H1 (cell line): Measurements from ENCODE around the gene SCO1. TPM values are rescaled to one million over a fixed set of nuclear protein-coding genes. Genes with fewer than 3 reads are reported as not detected.

Experiments used
- CTCF ChIA-PET: fragments of 300-600 bp; sonication (Branson Sonifier 250); formaldehyde crosslinking; loops from one replicate; lab custom pipeline; 2021; ENCODE audit not compliant: partially characterized antibody; lab: Charles Lee
- POLR2A ChIA-PET: fragments of 300-600 bp; sonication (Branson Sonifier 250); formaldehyde crosslinking; loops from one replicate; lab custom pipeline; 2021; ENCODE audit warnings: inconsistent platforms; ENCODE audit not compliant: partially characterized antibody; lab: Charles Lee
- DNase-seq, 2 experiments: peaks; one replicate each; pipeline versions ENCODE4 v3.0.0 to v3.0.0-alpha.2; 2010 to 2022; ENCODE audit warnings: low spot score in 2 of 2, low read depth in 1 of 2, mixed read lengths in 1 of 2
- FAIRE-seq: peaks from 2 replicates; lab custom pipeline; 2011; peaks lifted over from hg19 to GRCh38; lab: Jason Lieb, UNC
- H2AFZ ChIP-seq: 2 replicates; pipeline ENCODE4 v1.8.1; 2012; ENCODE audit warnings: low read length, inconsistent platforms
- H2AK5ac ChIP-seq: 2 replicates; pipeline ENCODE4 v1.6.1; 2013; ENCODE audit warnings: low read depth, low read length
- H2BK120ac ChIP-seq: replicated peaks from 2 replicates; pipeline ENCODE3; 2013; ENCODE audit warnings: low read depth, low read length, inconsistent platforms
- H2BK12ac ChIP-seq: 2 replicates; pipeline ENCODE4 v1.6.1; 2013; ENCODE audit warnings: low read depth, low read length
- H2BK15ac ChIP-seq: 2 replicates; pipeline ENCODE4 v1.6.1; 2013; ENCODE audit warnings: low read length
- H2BK20ac ChIP-seq: 2 replicates; pipeline ENCODE4 v1.6.1; 2013; ENCODE audit warnings: low read length
- H2BK5ac ChIP-seq: 2 replicates; pipeline ENCODE4 v1.6.1; 2013; ENCODE audit warnings: low read depth, low read length
- H3K14ac ChIP-seq: 2 replicates; pipeline ENCODE4 v1.6.1; 2013; ENCODE audit warnings: inconsistent platforms; ENCODE audit not compliant: insufficient read length
- H3K18ac ChIP-seq: 2 replicates; pipeline ENCODE4 v1.6.1; 2013; ENCODE audit warnings: low read length; ENCODE audit errors: extremely low read depth
- H3K23ac ChIP-seq: 2 replicates; pipeline ENCODE4 v1.6.1; 2013; ENCODE audit warnings: inconsistent platforms; ENCODE audit not compliant: insufficient read length
- H3K23me2 ChIP-seq: 2 replicates; pipeline ENCODE4 v1.6.1; 2013; ENCODE audit warnings: low read depth, low read length
- H3K27ac ChIP-seq: 2 replicates; pipeline ENCODE4 v1.6.1; 2011; ENCODE audit warnings: low read depth, low read length, inconsistent platforms
- H3K27me3 ChIP-seq, 4 experiments: replicated peaks in 1 of 4; 1 replicate in 1 of 4; 2 replicates in 3 of 4; pipeline versions ENCODE4 v1.6.1 to v1.8.1; 2011 to 2013; ENCODE audit warnings: low read length in 3 of 4, mild to moderate bottlenecking in 3 of 4, inconsistent platforms in 2 of 4, mixed read lengths in 2 of 4, moderate library complexity in 1 of 4; ENCODE audit not compliant: control insufficient read depth in 3 of 4, insufficient read depth in 3 of 4; ENCODE audit errors: extremely low read depth in 1 of 4
- H3K36me3 ChIP-seq, 4 experiments: 2 replicates each; pipeline versions ENCODE4 v1.6.1 to v1.8.1; 2011 to 2013; ENCODE audit warnings: mild to moderate bottlenecking in 4 of 4, low read length in 3 of 4, moderate library complexity in 2 of 4, control low read depth in 1 of 4, inconsistent platforms in 1 of 4; ENCODE audit not compliant: insufficient read depth in 4 of 4, control insufficient read depth in 2 of 4
- H3K4ac ChIP-seq: replicated peaks from 2 replicates; pipeline ENCODE3; 2013; ENCODE audit warnings: low read length, low read depth, mixed read lengths, inconsistent platforms; ENCODE audit not compliant: insufficient read length
- H3K4me1 ChIP-seq, 4 experiments: replicated peaks in 1 of 4; 1 replicate in 1 of 4; 2 replicates in 3 of 4; pipeline versions ENCODE4 v1.6.1 to v1.8.1; 2011 to 2013; ENCODE audit warnings: low read length in 3 of 4, inconsistent platforms in 2 of 4, mixed read lengths in 1 of 4; ENCODE audit not compliant: insufficient read depth in 4 of 4, control insufficient read depth in 3 of 4
- H3K4me2 ChIP-seq, 2 experiments: 2 replicates each; pipeline versions ENCODE4 v1.6.1 to v1.8.1; 2011 to 2013; ENCODE audit warnings: low read depth in 2 of 2, low read length in 2 of 2, control low read depth in 1 of 2, inconsistent platforms in 1 of 2, mild to moderate bottlenecking in 1 of 2; ENCODE audit not compliant: insufficient read depth in 1 of 2
- H3K4me3 ChIP-seq, 4 experiments: fragments of 200-600, 300-600 bp in 1 of 4; sonication (generic), shearing (Covaris generic), sonication (Bioruptor Twin) in 1 of 4; 2 replicates each; pipeline versions ENCODE4 v1.5.1 to v1.8.1; 2011 to 2016; ENCODE audit warnings: low read length in 4 of 4, low read depth in 3 of 4, control low read depth in 2 of 4, inconsistent platforms in 2 of 4, mild to moderate bottlenecking in 2 of 4, mixed read lengths in 1 of 4, moderate library complexity in 1 of 4; ENCODE audit not compliant: insufficient read depth in 2 of 4; ENCODE audit errors: extremely low read depth in 1 of 4
- H3K56ac ChIP-seq: replicated peaks from 2 replicates; pipeline ENCODE3; 2013; ENCODE audit warnings: low read depth, mild to moderate bottlenecking, mixed read lengths, low read length, inconsistent platforms; ENCODE audit not compliant: insufficient read length
- H3K79me1 ChIP-seq: 2 replicates; pipeline ENCODE4 v1.6.1; 2013; ENCODE audit warnings: low read depth, low read length, control low read depth
- H3K79me2 ChIP-seq, 2 experiments: 2 replicates each; pipeline versions ENCODE4 v1.6.1 to v1.8.1; 2012 to 2013; ENCODE audit warnings: low read length in 2 of 2, mild to moderate bottlenecking in 2 of 2, inconsistent platforms in 1 of 2; ENCODE audit not compliant: insufficient read depth in 2 of 2, control insufficient read depth in 1 of 2
- H3K9ac ChIP-seq, 4 experiments: replicated peaks in 1 of 4; 1 replicate in 1 of 4; 2 replicates in 3 of 4; pipeline versions ENCODE4 v1.6.1 to v1.8.1; 2011 to 2013; ENCODE audit warnings: low read depth in 3 of 4, low read length in 3 of 4, control low read depth in 2 of 4, mild to moderate bottlenecking in 2 of 4, moderate library complexity in 2 of 4, inconsistent platforms in 1 of 4; ENCODE audit errors: extremely low read depth in 1 of 4
- H3K9me3 ChIP-seq, 2 experiments: 2 replicates each; pipeline versions ENCODE4 v1.6.1 to v1.8.1; 2012 to 2013; ENCODE audit warnings: mild to moderate bottlenecking in 2 of 2, moderate library complexity in 2 of 2, control low read depth in 1 of 2, inconsistent platforms in 1 of 2, low read depth in 1 of 2, low read length in 1 of 2, mixed read lengths in 1 of 2; ENCODE audit not compliant: insufficient read depth in 2 of 2
- H4K20me1 ChIP-seq, 2 experiments: replicated peaks in 1 of 2; 2 replicates each; pipeline versions ENCODE3 to v1.8.1; 2011 to 2013; ENCODE audit warnings: inconsistent platforms in 2 of 2, low read length in 2 of 2, mild to moderate bottlenecking in 1 of 2; ENCODE audit not compliant: insufficient read depth in 2 of 2, control insufficient read depth in 1 of 2
- H4K5ac ChIP-seq: 2 replicates; pipeline ENCODE4 v1.6.1; 2013; ENCODE audit warnings: low read length, low read depth, mixed read lengths, inconsistent platforms; ENCODE audit not compliant: insufficient read length
- H4K8ac ChIP-seq: 2 replicates; pipeline ENCODE4 v1.8.0; 2013; ENCODE audit warnings: mild to moderate bottlenecking, moderate library complexity, low read length, inconsistent platforms; ENCODE audit not compliant: insufficient read depth; ENCODE audit errors: extremely low read depth
- H4K91ac ChIP-seq: replicated peaks from 2 replicates; pipeline ENCODE3; 2013; ENCODE audit warnings: low read length, mixed read lengths, inconsistent platforms; ENCODE audit not compliant: insufficient read length
- ASH2L ChIP-seq: fragments of 200-600, 300-600 bp; sonication (generic); IDR thresholded peaks from one replicate; pipeline ENCODE4 v1.7.1; 2017; ENCODE audit warnings: low read length
- MAFK ChIP-seq: IDR thresholded peaks from 2 replicates; pipeline ENCODE4 v1.6.1; 2012; ENCODE audit warnings: low read depth, mild to moderate bottlenecking, improper control_type of control experiment, low read length
- NRF1 ChIP-seq: IDR thresholded peaks from 2 replicates; pipeline ENCODE4 v1.6.1; 2011; ENCODE audit warnings: mild to moderate bottlenecking, low read depth, low read length, improper control_type of control experiment
- TBP ChIP-seq: IDR thresholded peaks from 2 replicates; pipeline ENCODE4 v1.6.1; 2011; ENCODE audit warnings: low read depth, low read length, improper control_type of control experiment
- TCF12 ChIP-seq: IDR thresholded peaks from 2 replicates; pipeline ENCODE4 v1.6.1; 2011; ENCODE audit warnings: low read depth, mild to moderate bottlenecking, low read length
- WGBS, 2 experiments: shearing (Covaris generic) in 1 of 2; methylation state at CpG; one replicate each; pipeline versions ENCODE4 v1.1.6 to v1.1.7; 2013 to 2015; ENCODE audit warnings: low lambda C conversion rate in 2 of 2, mixed read lengths in 2 of 2, inconsistent platforms in 1 of 2, low coverage in 1 of 2, missing lambda C conversion rate in 1 of 2; ENCODE audit not compliant: insufficient replicate concordance in 2 of 2, insufficient coverage in 1 of 2, insufficient read length in 1 of 2; ENCODE audit errors: extremely low coverage in 1 of 2, missing lambda C conversion rate in 1 of 2; 5-methylcytosine and 5-hydroxymethylcytosine counted together
- polyA plus RNA-seq, 7 experiments: library from polyadenylated mRNA; depleted of rRNA in 3 of 7; stranded (reverse) in 5 of 7; unstranded in 2 of 7; fragments of >200 nt in 5 of 7; fragments of 200-250 nt in 2 of 7; gene quantifications; 1 replicate in 5 of 7; 2 replicates in 1 of 7; 4 replicates in 1 of 7; pipeline versions ENCODE4 v1.2.1 to v1.2.3, GENCODE V29; 2011 to 2013; ENCODE audit warnings: missing spikeins in 2 of 7, mixed read lengths in 2 of 7
- total RNA-seq: library from RNA; stranded (reverse); fragmentation: NEBNext Ultra II Directional; extraction: Animal tissue kit (Norgen Biotek cat#: 25700); gene quantifications from 2 replicates; pipeline ENCODE4 v1.2.1, GENCODE V29; 2021

The SCO1 gene
- total and polyA plus RNA-seq, 2 of the 8 experiments (the other 6 are each of a cell fraction or from before 2014, with no cell fraction given): 18.7 to 61.8 TPM

- no peaks in the 10 kb centered on the region for H3K23me2 ChIP-seq
- no peak overlapping the region for H3K56ac ChIP-seq
- H4K8ac ChIP-seq: no peak overlapping the region
- WGBS, 2 experiments: 91% methylated on average over 2 of the region's 2 CpGs; no CpG with 5 or more reads in 1 of the 2 experiments
- H3K9ac ChIP-seq: no peak overlapping the region
- ChIA-PET POLR2A (no interaction called here), CTCF (interaction anchor here (1.3 kb wide), 2 partner anchors 41 to 58 kb away, joined by 3 read pairs; no protein-coding TSS in a partner anchor)
- TF ChIP-seq MAFK (no peak), ASH2L (no peak), NRF1 (no peak), TBP (no peak), TCF12 (no peak)
- H4K20me1 ChIP-seq: peaks cover 6 to 9% of the 10 kb centered on the region in 2 experiments
- no peaks in the 10 kb centered on the region for H3K27me3 ChIP-seq
- no peak overlapping the region for H2BK5ac ChIP-seq
- H3K27ac ChIP-seq: no peak overlapping the region
- H2BK20ac ChIP-seq: no peak overlapping the region
- H2AFZ ChIP-seq: no peak overlapping the region
- no peak overlapping the region for H4K91ac ChIP-seq
- H3K4me1 ChIP-seq: no peaks in the 10 kb centered on the region
- peaks cover 18 to 86% (median 56%) of the 10 kb centered on the region in 4 experiments for H3K36me3 ChIP-seq
- H3K14ac ChIP-seq: no peak overlapping the region
- H4K5ac ChIP-seq: no peak overlapping the region
- no peak overlapping the region for H2AK5ac ChIP-seq
- DNase-seq (no peak), FAIRE-seq (no peak)
- no peak overlapping the region for H2BK120ac ChIP-seq
- no peak overlapping the region for H2BK12ac ChIP-seq
- no peak overlapping the region for H3K23ac ChIP-seq
- H3K18ac ChIP-seq: no peak overlapping the region
- no peak overlapping the region for H3K4me3 ChIP-seq
- H3K9me3 ChIP-seq: no peaks in the 10 kb centered on the region
- H3K79me2 ChIP-seq: peaks cover 0 to 50% of the 10 kb centered on the region in 2 experiments
- H3K79me1 ChIP-seq: no peaks in the 10 kb centered on the region
- no peak overlapping the region for H3K4ac ChIP-seq
- no peak overlapping the region for H2BK15ac ChIP-seq
- no peak overlapping the region for H3K4me2 ChIP-seq
Measured at GRCh38 chr17:10687499-10687898, 9.8 kb downstream of the SCO1 start.
